K562 (cell line): ENCODE results near the gene STX12. TPM values are rescaled to one million over a fixed set of nuclear protein-coding genes. Genes with fewer than 3 reads are reported as not detected.

ENCODE experiments used
- AFF4 ChIP-seq: sonication (generic); formaldehyde crosslinking; IDR thresholded peaks from 2 replicates; pipeline ENCODE4 v1.8.0; 2023; ENCODE audit warnings: mild to moderate bottlenecking, missing genetic modification reagents
- CCAR2 ChIP-seq: fragments of 200-400 bp; formaldehyde crosslinking; IDR thresholded peaks from 2 replicates; pipeline ENCODE4 v1.6.1; 2017; ENCODE audit warnings: mild to moderate bottlenecking, low read depth, low read length
- FOSL1 ChIP-seq: fragments of 200-800 bp; sonication (Bioruptor generic); conservative IDR thresholded peaks from 2 replicates; pipeline ENCODE4 v1.6.1; 2016; ENCODE audit warnings: missing genetic modification characterization, missing compliant biosample characterization
- ID3 ChIP-seq, 2 experiments: fragments of 250-450 bp in 1 of 2; fragments of 450-650 bp in 1 of 2; sonication (Bioruptor Pico) in 1 of 2; IDR thresholded peaks; 2 replicates each; pipeline versions ENCODE4 v1.6.1 to v1.8.0; 2016 to 2021; ENCODE audit warnings: mild to moderate bottlenecking in 2 of 2, moderate library complexity in 2 of 2, missing compliant biosample characterization in 1 of 2, missing genetic modification characterization in 1 of 2
- NBN ChIP-seq: fragments of 450-650 bp; IDR thresholded peaks from 2 replicates; pipeline ENCODE4 v1.6.1; 2016; ENCODE audit warnings: low read depth, mild to moderate bottlenecking
- RFX1 ChIP-seq: fragments of 450-650 bp; IDR thresholded peaks from 2 replicates; pipeline ENCODE4 v1.6.1; 2016; ENCODE audit warnings: mild to moderate bottlenecking, moderate library complexity
- SLC30A9 ChIP-seq: fragments of 250-450 bp; sonication (Bioruptor Pico); IDR thresholded peaks from 2 replicates; pipeline ENCODE4 v1.8.0; 2022; ENCODE audit warnings: mild to moderate bottlenecking, moderate library complexity
- SP1 ChIP-seq: sonication (generic); formaldehyde crosslinking; IDR thresholded peaks from 2 replicates; pipeline ENCODE4 v1.8.1; 2022; ENCODE audit warnings: mild to moderate bottlenecking, missing genetic modification reagents
- ZNF217 ChIP-seq: sonication (generic); formaldehyde crosslinking; IDR thresholded peaks from 2 replicates; pipeline ENCODE4 v1.8.0; 2022; ENCODE audit warnings: mild to moderate bottlenecking, missing genetic modification reagents
- ZNF282 ChIP-seq: sonication (generic); formaldehyde crosslinking; IDR thresholded peaks from 2 replicates; pipeline ENCODE4 v1.8.1; 2023; ENCODE audit warnings: missing genetic modification reagents
- ZNF551 ChIP-seq: fragments of 250-450 bp; sonication (Bioruptor Pico); IDR thresholded peaks from 2 replicates; pipeline ENCODE4 v1.5.0; 2021; ENCODE audit warnings: mild to moderate bottlenecking, moderate library complexity
- ZNF668 ChIP-seq: fragments of 250-450 bp; sonication (Bioruptor Pico); IDR thresholded peaks from 2 replicates; pipeline ENCODE4 v1.8.0; 2022; ENCODE audit warnings: mild to moderate bottlenecking, inconsistent platforms
- polyA plus RNA-seq, 8 experiments: library from polyadenylated mRNA; depleted of rRNA in 4 of 8; stranded (reverse) in 5 of 8; unstranded in 3 of 8; fragments of >200 nt; fragmentation: Nextera tagmentation in 2 of 8; fragmentation: Illumina TruSeq in 1 of 8; extraction: Ambion mirVana in 2 of 8; extraction: Trizol in 1 of 8; gene quantifications; 2 replicates each; pipeline versions ENCODE4 v1.2.1 to v1.2.3, GENCODE V29; 2011 to 2014; ENCODE audit warnings: inconsistent platforms in 1 of 8, missing spikeins in 1 of 8
- total RNA-seq, 7 experiments: library from RNA; depleted of rRNA in 6 of 7; stranded (reverse); fragments of >200 nt in 6 of 7; fragmentation: Illumina TruSeq in 2 of 7; extraction: Trizol in 2 of 7; gene quantifications; 2 replicates each; pipeline versions ENCODE4 v1.2.1 to v1.2.3, GENCODE V29; 2011 to 2021; ENCODE audit warnings: low replicate concordance in 1 of 7

STX12 gene
- total and polyA plus RNA-seq, 9 of the 15 experiments (the other 6 are each of a cell fraction or from before 2014, with no cell fraction given), result 16.9 to 31.3 (median 25.7) TPM

GRCh38 chr1:27787895-27788294 is 14.9 kb downstream of the STX12 start (continued):
- TF ChIP-seq ZNF217 (CRISPR knock-in tag) (no peak), NBN (no peak), ID3 (CRISPR knock-in tag; IDR thresholded peaks at IDR 0.05) (no peak), ID3 (tag; IDR thresholded peaks at IDR 0.05) (no peak), ZNF551 (CRISPR knock-in tag) (no peak), ZNF282 (no peak), RFX1 (no peak), SP1 (CRISPR knock-in tag) (no peak), SLC30A9 (CRISPR knock-in tag) (no peak), FOSL1 (tag) (no peak), AFF4 (CRISPR knock-in tag) (no peak), ZNF668 (CRISPR knock-in tag) (no peak), CCAR2 (no peak)
